HG03457 (cell line): ENCODE results near the gene TBATA.
"Not testable (repeated sequence)": the region's sequence is repeated elsewhere in the genome, so short reads cannot be mapped to it uniquely, and the experiment has no call there.

ENCODE experiments used
- ATAC-seq: cut with Tn5 transposase; IDR thresholded peaks from one replicate; pipeline ENCODE4 v1.9.1; 2021; ENCODE audit warnings: moderate number of reproducible peaks; ENCODE audit not compliant: unreplicated experiment

The TBATA gene

DNA sequence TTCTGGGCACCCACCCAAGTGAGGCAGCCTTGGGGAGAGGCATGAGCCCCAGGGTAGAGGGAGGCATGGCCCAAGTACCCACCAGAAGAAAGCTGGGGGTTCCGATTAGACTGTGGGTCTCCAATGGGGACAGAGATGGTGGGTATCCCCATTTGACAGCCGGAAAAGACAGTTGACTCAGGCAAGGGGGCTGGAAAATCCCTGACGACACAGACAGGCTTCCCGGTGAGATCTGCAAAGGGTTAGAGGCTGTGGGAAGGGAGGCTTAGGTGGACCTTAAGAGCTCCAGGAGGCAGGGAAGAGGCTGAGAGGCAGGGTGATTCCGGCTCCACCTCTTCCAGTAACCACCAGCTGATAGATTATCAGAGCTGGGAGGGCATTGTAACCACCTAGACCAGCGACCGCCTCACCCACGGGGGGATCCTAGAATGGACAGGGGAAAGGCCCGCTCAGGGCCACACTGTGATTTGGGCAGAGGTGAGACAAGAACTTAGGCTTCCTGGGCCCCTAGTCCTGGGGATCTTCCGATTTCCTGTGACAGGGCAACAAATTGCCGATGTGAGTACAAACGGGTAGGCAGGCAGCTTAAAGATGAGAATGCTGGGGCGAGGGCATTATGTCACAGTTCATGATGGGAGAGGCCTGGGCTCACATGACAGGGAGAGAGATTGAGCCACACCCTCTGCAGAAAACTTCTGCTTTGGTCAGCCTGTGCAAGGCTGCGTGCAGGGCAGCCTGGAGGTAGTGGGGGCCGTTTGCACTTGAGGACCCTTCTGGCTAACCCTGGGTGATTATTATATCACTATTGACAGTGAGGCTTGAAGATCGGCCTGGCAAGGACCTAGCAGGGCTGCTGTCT is 5.4 kb downstream of the TBATA start:
- no peak for ATAC-seq

DNA sequence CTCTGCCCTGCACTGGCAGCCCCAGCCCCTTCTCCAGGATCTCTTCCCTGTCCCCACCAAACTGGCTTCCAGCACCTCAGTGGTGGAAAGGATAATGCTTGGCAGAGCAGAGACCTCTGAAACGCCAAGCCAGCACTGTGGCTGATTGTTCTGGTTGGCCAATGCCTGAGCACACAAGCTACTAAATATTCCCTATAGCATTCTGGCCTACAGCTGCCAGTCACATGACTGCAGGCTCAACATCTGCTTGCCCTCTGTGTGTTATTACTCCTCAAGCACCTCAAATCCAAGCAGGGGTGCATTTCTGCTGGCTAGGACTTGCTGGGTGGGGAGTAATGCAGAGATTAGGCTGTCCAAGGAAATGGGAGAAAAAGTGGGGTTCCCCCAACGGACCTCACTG is 6.1 kb downstream of the TBATA start:
- no peak for ATAC-seq

- no peak for ATAC-seq
Observed at GRCh38 chr10:70778267-70778924, 6.8 kb downstream of the TBATA start.

DNA sequence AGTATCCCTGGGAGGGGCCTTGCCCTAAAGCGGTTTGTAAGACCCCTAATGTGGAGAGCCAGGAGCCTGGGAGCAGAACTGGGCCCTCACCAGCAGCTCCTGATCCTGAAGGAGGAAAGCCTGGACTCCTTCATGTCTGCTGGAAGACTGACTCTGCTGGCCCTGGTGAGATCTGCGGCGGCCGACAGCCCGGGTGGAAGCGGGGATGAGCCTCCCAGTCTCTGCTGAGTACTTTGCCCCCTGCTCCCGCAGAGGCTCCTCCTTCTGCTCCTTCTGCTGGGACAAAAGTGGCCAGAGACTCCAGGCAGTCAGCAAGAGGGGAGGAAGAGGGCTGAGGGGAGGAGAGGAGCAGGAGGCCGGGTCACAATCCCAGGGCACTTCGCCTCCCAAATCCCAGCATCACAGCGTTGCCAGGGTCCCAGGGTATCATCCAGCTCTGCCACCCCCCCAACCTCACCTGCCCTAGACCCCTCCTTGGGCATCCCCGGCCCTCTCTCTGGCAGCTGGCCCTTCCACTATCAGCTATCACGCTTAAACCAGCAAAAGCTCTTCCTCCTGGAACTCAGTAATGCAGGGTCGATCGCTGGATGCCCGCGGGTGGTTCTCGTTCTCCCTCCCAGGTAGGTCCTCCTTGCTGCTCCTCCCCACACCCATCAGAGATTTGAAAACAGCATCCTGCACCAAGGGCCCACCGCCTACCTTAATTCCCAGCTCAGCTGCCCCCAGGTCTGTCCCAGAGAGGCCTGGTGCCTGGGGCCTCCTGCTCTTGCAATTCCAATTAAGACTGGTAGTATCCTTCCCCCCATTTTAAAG is 7.9 kb downstream of the TBATA start:
- ATAC-seq: no peak

- no peak for ATAC-seq
Observed at GRCh38 chr10:70776455-70777005, 8.6 kb downstream of the TBATA start.

DNA sequence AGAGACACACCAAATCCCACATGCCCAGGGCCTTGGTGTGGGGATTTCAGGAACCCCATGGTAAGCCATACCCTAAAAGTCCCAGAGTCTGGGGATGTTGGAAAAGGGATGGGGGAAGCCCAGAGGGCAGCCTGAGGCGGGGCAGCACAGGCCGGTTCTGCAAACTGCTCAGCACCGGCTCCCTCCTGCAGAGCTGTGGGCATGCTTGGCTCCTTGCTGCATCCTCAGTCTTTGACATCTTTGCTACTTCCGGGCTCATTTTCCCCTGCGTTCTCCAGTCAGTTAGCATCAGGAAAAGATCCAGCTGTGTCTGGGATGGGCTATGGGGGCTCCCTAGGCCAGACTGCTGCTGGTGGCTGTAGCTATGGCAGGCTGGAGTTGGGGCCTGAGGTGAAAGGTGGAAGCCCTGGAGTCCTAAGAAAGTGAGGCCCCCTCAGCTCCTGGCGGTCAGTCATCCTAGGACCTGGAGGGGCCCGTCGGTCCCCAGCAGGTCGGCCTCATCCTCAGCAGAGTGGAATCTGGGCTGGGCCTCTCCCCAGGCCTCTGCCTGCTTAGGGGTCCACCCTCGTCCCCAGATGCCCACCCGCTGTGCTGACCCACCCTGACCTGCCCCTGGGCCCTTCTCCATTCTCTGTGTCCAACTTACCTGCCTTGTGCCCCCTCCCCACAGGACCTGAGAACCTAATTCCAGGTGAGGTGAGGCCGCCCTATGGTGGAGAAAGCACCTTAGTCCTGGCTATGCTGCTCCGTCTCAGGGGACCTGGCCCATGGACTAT is 9.3 kb downstream of the TBATA start:
- ATAC-seq: no peak

- ATAC-seq: no peak
Observed at GRCh38 chr10:70774810-70775678, 10.1 kb downstream of the TBATA start.

- no peak for ATAC-seq
Observed at GRCh38 chr10:70773965-70774809, 11.0 kb downstream of the TBATA start.

GRCh38 chr10:70773461-70773860 is 11.7 kb downstream of the TBATA start:
- no peak for ATAC-seq

GRCh38 chr10:70772627-70773026 is 12.6 kb downstream of the TBATA start:
- ATAC-seq: no peak

GRCh38 chr10:70771311-70772194 is 13.6 kb downstream of the TBATA start:
- no peak for ATAC-seq

DNA sequence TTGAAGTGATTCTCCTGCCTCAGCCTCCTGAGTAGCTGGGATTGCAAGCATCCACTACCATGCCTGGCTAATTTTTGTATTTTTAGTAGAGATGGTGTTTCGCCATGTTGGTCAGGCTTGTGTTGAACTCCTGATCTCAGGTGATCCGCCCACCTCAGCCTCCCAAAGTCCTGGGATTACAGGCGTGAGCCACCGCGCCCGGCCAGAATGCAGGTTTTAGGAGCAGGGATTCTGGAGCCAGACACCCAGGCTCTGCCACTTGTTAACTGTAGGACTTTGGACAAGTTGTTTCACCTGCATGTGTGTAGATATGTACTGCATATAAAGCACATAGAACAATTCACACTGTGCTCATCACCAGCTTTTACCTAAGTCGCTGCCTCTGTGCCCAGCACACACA is 14.7 kb downstream of the TBATA start:
- not testable (repeated sequence) for ATAC-seq

- no peak for ATAC-seq
Observed at GRCh38 chr10:70770001-70770400, 15.2 kb downstream of the TBATA start.

GRCh38 chr10:70769121-70769520 is 16.1 kb downstream of the TBATA start:
- no peak for ATAC-seq

- ATAC-seq: not testable (repeated sequence)
Observed at GRCh38 chr10:70768026-70768685, 17.0 kb downstream of the TBATA start.

GRCh38 chr10:70765794-70766594 is 19.2 kb downstream of the TBATA start:
- no peak for ATAC-seq
